ENCODE results near the gene OR2T11. TPM values are rescaled to one million over a fixed set of nuclear protein-coding genes. Genes with fewer than 3 reads are reported as not detected.

OR2T11 gene
- total RNA-seq, 4 donors from 2014 or later = not detected

GRCh38 chr1:248625971-248626370 lies 8.9 kb downstream of the OR2T11 start:
- DNase-seq (ENCODE audit: extremely low spot score) = no peak

GRCh38 chr1:248625166-248625565 lies 9.7 kb downstream of the OR2T11 start:
- no peak for DNase-seq (ENCODE audit: extremely low spot score)
- TF ChIP-seq POLR2A (IDR thresholded peaks at IDR 0.05; ENCODE audit: low read depth) (no peak), POLR2AphosphoS5 (IDR thresholded peaks at IDR 0.05) (no peak), EP300 (IDR thresholded peaks at IDR 0.05) (no peak)
- TF ChIP-seq, protein P1, sequence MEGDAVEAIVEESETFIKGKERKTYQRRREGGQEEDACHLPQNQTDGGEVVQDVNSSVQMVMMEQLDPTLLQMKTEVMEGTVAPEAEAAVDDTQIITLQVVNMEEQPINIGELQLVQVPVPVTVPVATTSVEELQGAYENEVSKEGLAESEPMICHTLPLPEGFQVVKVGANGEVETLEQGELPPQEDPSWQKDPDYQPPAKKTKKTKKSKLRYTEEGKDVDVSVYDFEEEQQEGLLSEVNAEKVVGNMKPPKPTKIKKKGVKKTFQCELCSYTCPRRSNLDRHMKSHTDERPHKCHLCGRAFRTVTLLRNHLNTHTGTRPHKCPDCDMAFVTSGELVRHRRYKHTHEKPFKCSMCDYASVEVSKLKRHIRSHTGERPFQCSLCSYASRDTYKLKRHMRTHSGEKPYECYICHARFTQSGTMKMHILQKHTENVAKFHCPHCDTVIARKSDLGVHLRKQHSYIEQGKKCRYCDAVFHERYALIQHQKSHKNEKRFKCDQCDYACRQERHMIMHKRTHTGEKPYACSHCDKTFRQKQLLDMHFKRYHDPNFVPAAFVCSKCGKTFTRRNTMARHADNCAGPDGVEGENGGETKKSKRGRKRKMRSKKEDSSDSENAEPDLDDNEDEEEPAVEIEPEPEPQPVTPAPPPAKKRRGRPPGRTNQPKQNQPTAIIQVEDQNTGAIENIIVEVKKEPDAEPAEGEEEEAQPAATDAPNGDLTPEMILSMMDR (IDR thresholded peaks at IDR 0.05) = no peak
- H3K4me3 ChIP-seq = no peak overlapping the region
- H3K9me3 ChIP-seq = no peaks in the 10 kb centered on the region
- H3K36me3 ChIP-seq = no peaks in the 10 kb centered on the region
- WGBS = 67% methylated on average over 4 of the region's 4 CpGs
- no peaks in the 10 kb centered on the region for H3K27me3 ChIP-seq
- H3K4me1 ChIP-seq = no peaks in the 10 kb centered on the region
- intact Hi-C loops (cut with DNase I) = no loop called here
- H3K27ac ChIP-seq (replicated peaks in 1 of 4) = no peak overlapping the region

More at GRCh38 chr1:248625971-248626370, 8.9 kb downstream of the OR2T11 start:
- intact Hi-C loops (cut with DNase I) = no loop called here
- Histone ChIP-seq H3K27ac (replicated peaks in 1 of 4) (no peak overlapping the region), H3K4me3 (no peak overlapping the region), H3K36me3 (no peaks in the 10 kb centered on the region), H3K4me1 (no peaks in the 10 kb centered on the region), H3K9me3 (no peaks in the 10 kb centered on the region), H3K27me3 (no peaks in the 10 kb centered on the region)
- WGBS = 82% methylated on average over 5 of the region's 5 CpGs
- no peak for TF ChIP-seq EP300 (IDR thresholded peaks at IDR 0.05)
- TF ChIP-seq POLR2A (IDR thresholded peaks at IDR 0.05; ENCODE audit: low read depth) = no peak
- TF ChIP-seq, protein P1 (IDR thresholded peaks at IDR 0.05) = no peak
- no peak for TF ChIP-seq POLR2AphosphoS5 (IDR thresholded peaks at IDR 0.05)

DNA sequence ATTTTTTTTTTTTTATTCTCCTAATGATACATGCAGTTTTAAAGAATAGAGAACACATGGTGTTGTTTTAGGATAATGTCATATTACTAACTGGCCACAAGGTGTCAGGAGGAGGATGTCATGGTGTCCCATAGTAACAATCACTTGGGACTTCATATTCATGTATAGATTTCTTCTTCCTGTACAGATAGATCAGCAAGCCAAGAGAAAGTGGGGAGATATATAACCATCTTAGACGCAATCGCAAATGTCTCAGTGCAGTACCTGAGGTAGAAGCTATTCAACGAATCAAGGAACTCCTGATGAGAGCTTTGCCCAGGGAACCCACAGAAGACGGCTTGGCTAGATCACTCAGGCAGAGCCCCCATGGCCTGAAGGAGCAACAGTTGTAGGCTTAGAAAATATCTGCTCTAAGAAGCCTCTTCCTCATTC lies 12.3 kb downstream of the OR2T11 start:
- H3K27me3 ChIP-seq = no peaks in the 10 kb centered on the region
- no peak overlapping the region for H3K4me3 ChIP-seq
- no peaks in the 10 kb centered on the region for H3K4me1 ChIP-seq
- no peaks in the 10 kb centered on the region for H3K9me3 ChIP-seq
- no peaks in the 10 kb centered on the region for H3K36me3 ChIP-seq
- intact Hi-C loops (cut with DNase I) = no loop called here
- no peak overlapping the region for H3K27ac ChIP-seq (replicated peaks in 1 of 4)
- 71% methylated on average over 4 of the region's 4 CpGs for WGBS
- DNase-seq (ENCODE audit: extremely low spot score) = no peak
- TF ChIP-seq, protein P1 (IDR thresholded peaks at IDR 0.05) = peak; percentile 34 to 55 (median 35)
- no peak for TF ChIP-seq POLR2A (IDR thresholded peaks at IDR 0.05; ENCODE audit: low read depth)

GRCh38 chr1:248621770-248622169 lies 13.1 kb downstream of the OR2T11 start:
- no peaks in the 10 kb centered on the region for H3K36me3 ChIP-seq
- H3K27ac ChIP-seq (replicated peaks in 1 of 4) = no peak overlapping the region
- TF ChIP-seq, protein P1 (IDR thresholded peaks at IDR 0.05) = no peak
- TF ChIP-seq POLR2AphosphoS5 (IDR thresholded peaks at IDR 0.05) = no peak
- no peak for TF ChIP-seq POLR2A (IDR thresholded peaks at IDR 0.05; ENCODE audit: low read depth)
- no peak for TF ChIP-seq EP300 (IDR thresholded peaks at IDR 0.05)
- H3K27me3 ChIP-seq = no peaks in the 10 kb centered on the region
- H3K4me3 ChIP-seq = no peak overlapping the region
- H3K9me3 ChIP-seq = no peaks in the 10 kb centered on the region
- WGBS = 72% methylated on average over 7 of the region's 7 CpGs
- intact Hi-C loops (cut with DNase I) = no loop called here
- no peaks in the 10 kb centered on the region for H3K4me1 ChIP-seq
- no peak for DNase-seq (ENCODE audit: extremely low spot score)

- Histone ChIP-seq H3K27me3 (no peaks in the 10 kb centered on the region), H3K9me3 (no peaks in the 10 kb centered on the region), H3K27ac (replicated peaks in 1 of 4) (no peak overlapping the region), H3K36me3 (no peaks in the 10 kb centered on the region), H3K4me1 (no peaks in the 10 kb centered on the region), H3K4me3 (no peak overlapping the region)
- no peak for DNase-seq (ENCODE audit: extremely low spot score)
- intact Hi-C loops (cut with DNase I) = loop anchor here (2.0 kb wide), 1 partner anchor 188 kb away; no protein-coding TSS in a partner anchor
- TF ChIP-seq, protein P1 (IDR thresholded peaks at IDR 0.05) = peak; percentile 44 to 67 (median 45)
- no peak for TF ChIP-seq EP300 (IDR thresholded peaks at IDR 0.05)
- 10% methylated on average over 3 of the region's 3 CpGs for WGBS
Observed at GRCh38 chr1:248618878-248619277, 16.0 kb downstream of the OR2T11 start.

Data from esophagus muscularis mucosa (tissue), 4 donors.